ENCODE results near the gene ACTN1.
"Not testable (repeated sequence)": the region's sequence is repeated elsewhere in the genome, so short reads cannot be mapped to it uniquely, and the experiment has no call there.

The ACTN1 gene

DNA sequence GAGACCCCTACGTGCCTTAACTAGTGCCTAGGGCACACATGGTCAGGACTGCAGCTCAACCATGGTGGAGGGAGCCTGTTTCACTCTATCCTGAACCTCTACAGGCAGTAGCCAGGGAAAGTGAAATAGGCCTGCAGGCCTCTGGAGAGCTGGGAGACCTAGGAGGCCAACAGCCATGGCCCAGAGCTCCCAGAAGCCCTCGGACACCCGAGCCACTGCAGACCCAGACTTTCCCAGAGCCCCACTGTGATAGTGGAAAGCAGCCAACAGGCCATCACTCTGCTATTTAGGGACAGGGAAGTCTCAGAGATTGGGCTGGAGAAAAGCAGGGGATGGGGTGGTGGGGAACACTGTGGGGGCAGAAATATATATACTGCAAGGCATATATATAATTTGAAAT is 129.7 kb downstream of the ACTN1 start:
- no peak for DNase-seq

DNA sequence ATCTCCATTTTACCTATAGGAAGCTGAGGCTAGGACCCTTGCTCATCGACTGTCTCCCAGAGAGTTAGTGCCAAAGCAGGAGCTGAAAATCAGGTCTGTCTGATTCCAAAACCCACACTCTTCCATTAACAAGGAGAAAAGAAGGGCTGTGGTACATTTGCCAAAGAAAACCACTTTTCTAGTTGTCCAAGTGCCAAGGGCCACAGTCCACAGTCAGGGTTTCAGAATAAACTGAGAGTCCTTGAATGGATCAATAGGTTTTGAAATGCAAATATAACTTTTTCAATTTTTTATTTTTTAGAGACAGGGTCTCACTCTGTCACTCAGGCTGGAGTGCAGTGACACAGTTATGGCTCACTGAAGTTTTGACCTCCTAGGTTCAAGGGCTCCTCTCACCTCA is 130.8 kb downstream of the ACTN1 start:
- no peak for DNase-seq

DNA sequence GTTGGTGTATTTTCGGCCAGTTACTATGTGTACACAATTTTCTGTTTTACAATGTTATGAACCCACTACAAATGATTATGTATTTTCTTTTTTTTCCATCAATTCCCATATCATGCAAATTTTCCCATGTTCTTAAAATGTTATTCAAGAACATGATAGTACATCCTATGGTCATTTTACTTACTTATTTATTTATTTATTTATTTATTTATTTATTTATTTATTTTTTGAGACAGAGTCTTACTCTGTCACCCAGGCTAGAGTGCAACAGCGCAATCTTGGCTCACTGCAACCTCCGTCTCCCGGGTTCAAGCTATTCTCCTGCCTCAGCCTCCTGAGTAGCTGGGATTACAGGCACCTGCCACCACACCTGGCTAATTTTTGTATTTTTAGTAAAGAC is 131.5 kb downstream of the ACTN1 start:
- not testable (repeated sequence) for DNase-seq

- DNase-seq = no peak
Observed at GRCh38 chr14:68846466-68846865, 132.6 kb downstream of the ACTN1 start.

DNA sequence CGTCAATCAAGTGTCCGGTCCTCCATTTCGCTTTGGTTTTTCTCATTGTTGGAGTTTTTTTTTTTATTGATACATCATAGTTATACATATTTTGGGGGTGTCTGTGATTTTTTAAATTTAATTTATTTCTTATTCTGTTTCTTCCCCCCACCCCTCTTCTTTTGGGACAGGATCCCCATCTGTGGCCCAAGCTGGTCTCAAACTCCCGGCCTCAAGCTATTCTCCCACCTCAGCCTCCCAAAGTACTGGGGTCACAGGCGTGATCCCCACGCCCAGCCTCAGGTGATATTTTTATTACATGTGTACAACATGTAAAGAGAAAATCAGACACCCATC is 134.9 kb downstream of the ACTN1 start:
- DNase-seq = no peak

DNA sequence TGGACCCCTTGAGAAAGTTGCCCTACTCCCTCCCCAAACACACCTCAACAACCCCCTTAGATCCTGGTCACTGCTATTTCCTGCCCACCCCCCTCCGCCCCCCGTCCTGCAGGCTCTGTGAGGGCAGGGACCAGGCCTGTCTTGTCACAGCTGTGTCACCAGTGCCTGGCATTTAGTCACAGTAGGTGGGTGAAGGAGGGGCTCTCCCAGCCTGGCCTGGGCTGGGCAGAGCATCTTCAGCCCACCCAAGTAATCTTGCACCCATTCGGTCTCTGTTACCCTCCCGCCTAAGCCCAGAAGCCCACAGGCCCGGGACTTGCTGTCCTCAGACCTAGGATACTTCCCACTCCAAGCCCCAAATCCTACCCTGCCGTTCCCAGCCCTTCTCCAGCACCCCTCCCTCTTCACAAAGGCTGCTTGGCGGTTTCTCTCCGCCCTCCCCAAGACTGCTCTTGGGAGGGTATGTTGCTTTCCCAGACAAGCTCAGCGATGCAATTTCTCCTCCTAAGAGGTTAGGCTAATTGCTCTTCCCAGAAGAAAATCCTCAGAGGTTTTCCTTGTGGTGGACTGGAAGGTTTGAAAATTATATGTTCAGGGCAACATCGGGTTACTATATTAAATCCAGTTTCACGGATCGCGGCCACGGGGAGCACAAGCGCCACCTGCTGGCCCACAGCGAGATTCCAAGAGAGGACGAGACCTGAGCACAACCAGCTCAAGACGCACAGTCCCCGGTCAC is 135.5 kb downstream of the ACTN1 start:
- peak; percentile 62 for DNase-seq

DNA sequence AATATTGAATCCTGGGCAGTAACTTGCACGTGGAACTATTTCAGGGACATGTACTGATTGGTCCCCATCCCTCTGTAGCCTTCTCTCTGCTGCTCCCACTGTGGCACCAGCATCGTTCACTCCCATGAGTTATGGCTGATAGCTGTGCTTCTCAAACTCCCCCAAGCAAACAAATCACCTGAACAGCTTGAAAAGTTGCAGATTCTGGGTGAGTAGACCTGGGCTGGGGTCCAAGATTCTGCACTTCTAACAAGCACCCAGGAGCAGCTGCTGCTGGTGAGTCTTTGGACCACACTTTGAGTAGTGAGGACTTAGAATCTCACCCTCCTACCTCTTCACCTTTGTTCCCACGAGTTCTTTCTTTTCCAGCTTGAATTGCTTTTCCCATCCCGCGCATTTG is 136.8 kb downstream of the ACTN1 start:
- no peak for DNase-seq

DNA sequence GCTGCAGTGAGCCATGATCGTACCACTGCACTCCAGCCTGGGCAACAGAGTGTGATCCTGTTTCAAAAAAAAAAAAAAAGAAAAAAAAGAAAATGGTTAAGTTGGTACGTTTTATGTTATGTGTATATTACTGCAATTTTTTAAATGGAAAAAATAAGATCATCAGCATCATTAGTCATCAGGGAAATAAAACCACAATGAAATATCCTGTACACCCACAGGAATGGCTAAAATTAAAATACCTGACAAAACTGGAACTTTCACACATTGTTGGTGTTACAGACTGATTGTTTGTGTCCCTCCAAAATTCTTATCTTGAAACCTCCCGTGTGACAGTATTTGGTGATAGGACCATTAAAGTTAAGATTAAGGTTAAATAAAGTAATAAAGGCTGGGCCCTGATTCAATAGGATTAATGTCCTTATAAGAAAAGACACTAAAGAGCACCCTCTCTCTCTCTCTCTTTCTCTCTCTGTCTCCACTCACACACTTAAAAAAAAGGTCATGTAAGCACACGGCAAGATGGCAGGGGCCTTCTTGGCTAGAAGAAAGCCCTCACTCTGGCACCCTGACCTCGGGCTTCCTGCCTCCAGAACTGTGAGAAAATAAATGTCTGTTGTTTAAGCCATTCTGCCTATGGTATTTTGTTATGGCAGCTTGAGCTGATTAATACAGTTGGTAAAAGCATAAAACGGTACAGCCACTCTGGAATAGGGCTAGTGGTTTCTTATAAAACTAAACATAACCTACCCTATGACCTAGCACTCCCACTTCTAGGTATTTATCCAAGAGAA is 137.9 kb downstream of the ACTN1 start:
- peak; percentile 54 for DNase-seq

DNA sequence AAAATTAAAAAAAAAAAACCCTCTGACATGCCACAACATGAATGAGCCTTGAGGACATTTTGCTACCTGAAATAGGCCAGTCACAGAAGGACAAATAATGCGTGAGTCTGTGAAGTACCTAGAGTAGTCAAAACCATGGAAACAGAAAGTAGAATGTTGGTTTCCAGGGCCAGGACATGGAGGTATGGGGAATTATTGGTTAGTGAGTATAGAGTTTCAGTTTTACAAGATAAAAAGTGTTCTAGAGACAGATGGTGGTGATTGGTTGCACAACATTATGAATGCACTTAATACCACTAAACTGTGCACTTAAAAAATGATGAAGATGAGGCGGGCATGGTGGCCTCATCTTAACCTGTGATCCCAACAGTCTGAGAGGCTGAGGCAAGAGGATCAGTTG is 138.6 kb downstream of the ACTN1 start:
- no peak for DNase-seq

GRCh38 chr14:68836082-68836481 is 143.0 kb downstream of the ACTN1 start:
- DNase-seq = no peak

- no peak for DNase-seq
Observed at GRCh38 chr14:68834816-68835215, 144.3 kb downstream of the ACTN1 start.

DNA sequence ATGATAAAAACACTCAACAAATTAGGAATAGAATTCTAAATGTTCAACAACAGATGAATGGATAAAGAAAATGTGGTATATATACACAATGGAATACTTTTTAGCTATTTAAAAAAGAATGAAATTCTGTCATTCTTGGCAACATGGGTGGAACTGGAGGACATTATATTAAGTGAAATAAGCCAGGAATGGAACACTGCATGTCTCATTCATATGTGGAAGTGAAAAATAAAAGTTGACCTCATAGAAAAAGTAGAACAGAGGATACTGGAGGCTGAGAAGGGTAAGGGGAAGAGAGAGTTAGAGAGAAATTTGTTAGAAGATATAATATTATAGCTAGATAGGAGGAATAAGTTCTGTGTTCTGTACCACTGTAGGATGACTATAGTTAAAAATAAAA is 150.4 kb downstream of the ACTN1 start:
- no peak for DNase-seq

- DNase-seq = no peak
Observed at GRCh38 chr14:68825729-68826128, 153.4 kb downstream of the ACTN1 start.

DNA sequence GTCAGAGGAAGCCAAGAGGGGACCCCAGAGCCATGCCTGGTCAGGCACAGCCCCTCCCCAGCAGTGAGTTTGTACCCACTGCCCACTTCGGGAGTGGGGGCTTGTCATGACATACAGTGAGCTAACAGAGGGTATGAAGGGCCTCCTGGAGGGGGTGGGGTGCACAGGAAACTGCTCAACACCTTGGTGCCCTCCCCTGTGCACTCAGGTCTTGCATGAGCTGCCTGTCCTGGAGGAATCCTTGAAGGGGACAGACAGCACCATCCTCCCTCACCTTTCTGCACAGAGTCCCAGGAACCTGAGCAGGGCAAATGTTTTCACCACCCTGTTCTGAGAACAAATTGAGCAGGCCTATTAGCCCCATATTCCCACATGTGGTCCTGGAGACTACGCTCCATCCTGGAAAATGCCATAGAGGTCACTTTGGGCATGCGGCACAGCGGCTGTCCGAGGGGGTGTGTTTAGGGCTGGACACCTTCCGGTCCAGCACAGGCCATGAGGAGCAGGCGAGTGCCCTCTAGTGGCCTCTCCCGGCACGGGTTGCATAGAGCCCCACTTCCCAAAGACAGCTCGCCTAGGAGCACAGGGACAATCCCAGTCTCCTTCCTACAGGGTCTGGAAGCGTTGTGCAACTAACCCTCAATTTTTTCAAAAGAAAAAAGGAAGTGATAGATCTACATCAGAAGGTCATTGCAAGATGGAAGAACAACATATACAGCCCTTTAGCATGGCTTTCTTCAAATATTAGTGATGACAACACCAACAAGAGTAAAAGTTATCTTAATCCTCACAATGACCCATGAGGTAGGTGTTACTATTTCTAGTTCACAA is 154.4 kb downstream of the ACTN1 start:
- peak; percentile 74 for DNase-seq

DNA sequence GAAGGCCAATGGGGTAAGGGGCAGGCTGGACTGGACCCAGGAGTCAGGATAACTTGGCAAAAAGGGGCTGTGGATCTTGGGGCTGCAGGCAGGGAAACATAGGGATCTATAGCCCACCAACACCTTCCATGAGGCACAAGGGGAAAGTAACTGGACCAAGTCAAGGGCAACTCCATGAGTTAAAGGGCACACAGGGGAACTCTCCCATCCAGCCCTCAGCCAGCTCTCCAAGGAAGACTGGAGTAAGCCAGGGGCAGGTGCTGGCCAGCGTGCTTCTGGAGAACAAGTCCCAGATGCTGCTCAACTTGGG is 154.9 kb downstream of the ACTN1 start:
- no peak for DNase-seq

All from HCEC 1CT (cell line).